Caco-2 (cell line): ENCODE data around the gene SLC7A1. TPM values are rescaled to one million over a fixed set of nuclear protein-coding genes. Genes with fewer than 3 reads are reported as not detected.

Experiments used
- BruUV-seq: library from RNA; stranded (reverse); fragments of 400-500 nt; replicated peaks from 2 replicates; lab custom pipeline; 2021; lab: Mats Ljungman, UMichigan
- CTCF ChIA-PET: fragments of 300-600 bp; sonication (Branson Sonifier 250); formaldehyde crosslinking; loops from one replicate; lab custom pipeline; 2022; ENCODE audit warnings: antibody characterized with exemption; lab: Charles Lee
- POLR2A ChIA-PET: fragments of 300-600 bp; sonication (Branson Sonifier 250); formaldehyde crosslinking; loops from one replicate; lab custom pipeline; 2022; ENCODE audit warnings: antibody characterized with exemption; lab: Charles Lee
- DNase-seq, 2 experiments: peaks; one replicate each; pipeline versions ENCODE4 v3.0.0 to v3.0.0-alpha.2; 2020 to 2022
- H3K27me3 ChIP-seq: replicated peaks from 2 replicates; pipeline ENCODE4 v1.6.0; 2011; ENCODE audit warnings: low read length; ENCODE audit not compliant: control insufficient read depth, insufficient read depth
- H3K36me3 ChIP-seq: 2 replicates; pipeline ENCODE4 v1.5.1; 2011; ENCODE audit warnings: low read length; ENCODE audit not compliant: control insufficient read depth, insufficient read depth
- H3K4me1 ChIP-seq: fragments of 250-450 bp; sonication (Bioruptor Pico); 2 replicates; pipeline ENCODE4 v1.5.1; 2020; ENCODE audit warnings: mild to moderate bottlenecking
- H3K4me3 ChIP-seq: 2 replicates; pipeline ENCODE4 v1.5.1; 2011; ENCODE audit warnings: low read depth, mild to moderate bottlenecking, control low read depth, low read length
- H3K9me3 ChIP-seq: fragments of 250-450 bp; sonication (Bioruptor Pico); 2 replicates; pipeline ENCODE4 v1.5.1; 2020; ENCODE audit warnings: mild to moderate bottlenecking, moderate library complexity
- H3K27ac Mint-ChIP-seq: one replicate; pipeline ENCODE4 v1.8.0; 2022; ENCODE audit warnings: mixed read lengths; ENCODE audit not compliant: unreplicated experiment
- H3K27me3 Mint-ChIP-seq: one replicate; pipeline ENCODE4 v1.8.0; 2022; ENCODE audit warnings: mixed read lengths; ENCODE audit not compliant: insufficient read depth, unreplicated experiment
- H3K36me3 Mint-ChIP-seq: one replicate; pipeline ENCODE4 v1.8.0; 2022; ENCODE audit warnings: mild to moderate bottlenecking, mixed read lengths; ENCODE audit not compliant: insufficient read depth, unreplicated experiment
- H3K4me1 Mint-ChIP-seq: one replicate; pipeline ENCODE4 v1.8.0; 2022; ENCODE audit warnings: low read depth, mixed read lengths; ENCODE audit not compliant: unreplicated experiment
- H3K4me3 Mint-ChIP-seq: one replicate; pipeline ENCODE4 v1.8.0; 2022; ENCODE audit warnings: mild to moderate bottlenecking, moderate library complexity, mixed read lengths; ENCODE audit not compliant: unreplicated experiment
- H3K9me3 Mint-ChIP-seq: one replicate; pipeline ENCODE4 v1.8.0; 2022; ENCODE audit warnings: mixed read lengths; ENCODE audit not compliant: unreplicated experiment
- intact Hi-C: fragments of 100-400 bp; cut with micrococcal nuclease; formaldehyde crosslinking; loops from one replicate; pipeline ENCODE4 v1.10.0; 2022; ENCODE audit not compliant: unreplicated experiment
- total RNA-seq: library from RNA; stranded (reverse); gene quantifications from 2 replicates; pipeline ENCODE4 v1.2.3, GENCODE V29; 2022
- TF ChIP-seq, protein P1 (sequence below), 2 experiments: fragments of 200-600 bp in 1 of 2; IDR thresholded peaks; 1 replicate in 1 of 2; 2 replicates in 1 of 2; pipeline versions ENCODE4 v1.5.1 to v1.8.0; 2011 to 2022; ENCODE audit warnings: antibody characterized with exemption in 1 of 2, control low read depth in 1 of 2, inconsistent platforms in 1 of 2, low read depth in 1 of 2, low read length in 1 of 2, mild to moderate bottlenecking in 1 of 2, moderate library complexity in 1 of 2; ENCODE audit not compliant: insufficient read depth in 1 of 2, severe bottlenecking in 1 of 2, unreplicated experiment in 1 of 2

SLC7A1 gene
- total RNA-seq, 1 experiment from 2014 or later: 180 TPM

DNA sequence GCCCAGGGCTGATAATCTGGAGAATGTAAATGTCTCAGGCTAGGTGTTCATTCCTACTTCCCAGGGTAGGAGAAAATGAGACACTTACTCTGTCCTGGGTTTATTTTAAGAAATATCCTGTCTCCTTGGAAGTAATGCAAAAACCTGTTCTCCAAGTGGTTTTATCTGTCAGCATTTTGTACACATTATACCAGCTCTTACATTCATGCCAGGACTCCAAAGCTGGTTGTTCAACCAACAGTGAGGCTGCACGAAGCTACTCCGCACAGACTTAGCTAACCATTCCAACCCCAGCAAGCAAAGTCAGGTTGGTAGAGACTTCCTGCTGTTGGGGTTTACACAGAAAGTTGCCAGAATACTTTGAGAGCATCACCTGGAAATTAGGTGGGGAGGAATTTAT is 55.6 kb downstream of the SLC7A1 start:
- POLR2A ChIA-PET: no interaction called here
- H3K36me3 ChIP-seq: no peaks in the 10 kb centered on the region

DNA sequence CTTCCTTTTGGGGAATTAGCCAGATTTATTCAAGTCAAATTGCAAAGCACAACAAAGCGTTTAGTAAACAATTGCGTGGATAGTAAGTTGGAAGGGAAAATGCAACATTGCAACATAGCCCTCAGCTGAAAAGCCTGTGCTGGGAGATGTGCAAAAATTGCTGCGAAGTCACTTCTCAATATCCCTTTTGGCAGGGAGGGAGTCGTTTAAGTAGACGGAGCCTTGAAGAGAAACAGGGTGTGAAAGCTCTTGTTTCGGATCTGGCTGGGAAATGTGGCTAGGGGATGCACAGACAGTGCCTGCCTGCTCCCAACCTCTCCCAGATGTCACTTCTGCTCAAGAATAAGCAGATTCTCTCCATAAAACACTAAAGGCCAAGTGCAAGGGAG is 56.8 kb downstream of the SLC7A1 start:
- Histone ChIP-seq H3K27me3 (no peaks in the 10 kb centered on the region), H3K4me1 (no peaks in the 10 kb centered on the region), H3K36me3 (no peaks in the 10 kb centered on the region; the same call in 1 of the 2 replicates), H3K9me3 (no peaks in the 10 kb centered on the region), H3K4me3 (no peak overlapping the region)
- Mint-ChIP-seq H3K27ac (no peak overlapping the region), H3K36me3 (peaks cover 77% of the 10 kb centered on the region), H3K4me1 (no peaks in the 10 kb centered on the region), H3K27me3 (no peaks in the 10 kb centered on the region), H3K4me3 (no peak overlapping the region), H3K9me3 (no peaks in the 10 kb centered on the region)
- TF ChIP-seq, protein P1, sequence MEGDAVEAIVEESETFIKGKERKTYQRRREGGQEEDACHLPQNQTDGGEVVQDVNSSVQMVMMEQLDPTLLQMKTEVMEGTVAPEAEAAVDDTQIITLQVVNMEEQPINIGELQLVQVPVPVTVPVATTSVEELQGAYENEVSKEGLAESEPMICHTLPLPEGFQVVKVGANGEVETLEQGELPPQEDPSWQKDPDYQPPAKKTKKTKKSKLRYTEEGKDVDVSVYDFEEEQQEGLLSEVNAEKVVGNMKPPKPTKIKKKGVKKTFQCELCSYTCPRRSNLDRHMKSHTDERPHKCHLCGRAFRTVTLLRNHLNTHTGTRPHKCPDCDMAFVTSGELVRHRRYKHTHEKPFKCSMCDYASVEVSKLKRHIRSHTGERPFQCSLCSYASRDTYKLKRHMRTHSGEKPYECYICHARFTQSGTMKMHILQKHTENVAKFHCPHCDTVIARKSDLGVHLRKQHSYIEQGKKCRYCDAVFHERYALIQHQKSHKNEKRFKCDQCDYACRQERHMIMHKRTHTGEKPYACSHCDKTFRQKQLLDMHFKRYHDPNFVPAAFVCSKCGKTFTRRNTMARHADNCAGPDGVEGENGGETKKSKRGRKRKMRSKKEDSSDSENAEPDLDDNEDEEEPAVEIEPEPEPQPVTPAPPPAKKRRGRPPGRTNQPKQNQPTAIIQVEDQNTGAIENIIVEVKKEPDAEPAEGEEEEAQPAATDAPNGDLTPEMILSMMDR (IDR thresholded peaks at IDR 0.05; ENCODE audit: insufficient read depth in 1 of 2, low read depth in 1 of 2, low read length in 1 of 2, severe bottlenecking in 1 of 2, unreplicated experiment in 1 of 2): no peak
- ChIA-PET POLR2A (no interaction called here), CTCF (interaction anchor here (0.6 kb wide), 2 partner anchors 49 to 97 kb away, joined by 4 read pairs; no protein-coding TSS in a partner anchor)
- intact Hi-C loops: no loop called here
- DNase-seq: no peak
- no TSS peak for BruUV-seq

More for the DNA sequence above, 55.6 kb downstream of the SLC7A1 start:
- CTCF ChIA-PET: no interaction called here
- H3K4me3 ChIP-seq: no peak overlapping the region
- H3K36me3 Mint-ChIP-seq: peaks cover 71% of the 10 kb centered on the region
- no peaks in the 10 kb centered on the region for H3K4me1 Mint-ChIP-seq
- no TSS peak for BruUV-seq
- H3K4me1 ChIP-seq: no peaks in the 10 kb centered on the region
- no peaks in the 10 kb centered on the region for H3K27me3 ChIP-seq
- no peak overlapping the region for H3K4me3 Mint-ChIP-seq
- H3K9me3 Mint-ChIP-seq: no peaks in the 10 kb centered on the region
- no peaks in the 10 kb centered on the region for H3K9me3 ChIP-seq
- TF ChIP-seq, protein P1 (IDR thresholded peaks at IDR 0.05; ENCODE audit: insufficient read depth in 1 of 2, low read depth in 1 of 2, low read length in 1 of 2, severe bottlenecking in 1 of 2, unreplicated experiment in 1 of 2): no peak
- no peak for DNase-seq
- H3K27me3 Mint-ChIP-seq: no peaks in the 10 kb centered on the region
- H3K27ac Mint-ChIP-seq: no peak overlapping the region
- intact Hi-C loops: no loop called here

DNA sequence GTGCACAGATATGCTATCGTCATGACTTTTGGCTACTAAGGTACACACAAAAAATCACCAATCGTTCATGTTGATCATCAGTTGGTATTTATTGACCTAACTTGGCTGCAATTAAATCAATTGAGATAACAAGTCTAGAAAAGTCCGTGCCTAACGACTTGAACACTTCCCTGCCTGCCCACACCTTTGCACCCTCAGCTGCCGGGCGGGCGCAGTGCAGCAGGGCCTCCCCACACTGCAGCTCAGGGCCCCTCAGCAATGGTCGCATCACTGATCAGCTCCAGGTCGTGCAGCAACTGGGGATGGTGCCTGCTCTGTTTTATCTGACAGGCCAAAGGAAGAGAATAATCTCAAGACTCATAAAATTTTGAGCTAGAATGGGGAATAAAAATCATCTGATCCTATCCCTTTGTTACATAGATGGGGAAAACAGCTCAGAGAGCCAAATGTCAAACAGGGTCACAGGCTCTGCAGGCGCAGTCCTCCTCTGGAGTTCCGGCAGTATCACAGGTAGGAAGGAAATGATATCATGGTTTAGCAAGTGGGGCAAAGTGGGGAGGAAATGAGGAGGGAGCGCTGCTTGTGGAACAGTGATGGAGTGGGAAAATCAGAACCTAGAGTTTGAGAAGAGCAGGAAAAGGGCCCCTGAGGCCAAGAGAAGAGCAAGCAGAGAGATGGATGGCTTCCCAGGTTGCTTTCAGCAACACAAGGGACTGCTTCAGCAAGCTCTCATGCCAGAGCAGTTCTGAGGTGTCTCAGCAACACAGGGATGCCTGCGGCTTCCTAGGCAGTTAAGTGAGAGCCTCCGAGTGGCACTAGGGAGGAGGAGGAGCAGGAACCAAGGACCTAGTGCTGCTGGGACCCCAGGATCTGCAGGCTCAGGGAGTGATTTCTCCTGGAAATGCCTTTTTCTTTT is 57.5 kb downstream of the SLC7A1 start:
- POLR2A ChIA-PET: no interaction called here
- Mint-ChIP-seq H3K9me3 (no peaks in the 10 kb centered on the region), H3K27ac (no peak overlapping the region), H3K27me3 (no peaks in the 10 kb centered on the region), H3K4me3 (no peak overlapping the region), H3K4me1 (no peaks in the 10 kb centered on the region), H3K36me3 (peaks cover 78% of the 10 kb centered on the region)
- DNase-seq: no peak
- Histone ChIP-seq H3K4me1 (no peaks in the 10 kb centered on the region), H3K4me3 (no peak overlapping the region), H3K36me3 (no peaks in the 10 kb centered on the region; the same call in 1 of the 2 replicates), H3K9me3 (no peaks in the 10 kb centered on the region), H3K27me3 (no peaks in the 10 kb centered on the region)
- intact Hi-C loops: no loop called here
- CTCF ChIA-PET: no interaction called here
- no TSS peak for BruUV-seq
- TF ChIP-seq, protein P1 (IDR thresholded peaks at IDR 0.05; ENCODE audit: insufficient read depth in 1 of 2, low read depth in 1 of 2, low read length in 1 of 2, severe bottlenecking in 1 of 2, unreplicated experiment in 1 of 2): no peak
